HG02938 (cell line): ENCODE data around the gene SCAF1.
A peak's percentile ranks its signal among the peaks of the same experiment; 100 is the strongest.

Experiments
- ATAC-seq: cut with Tn5 transposase; IDR thresholded peaks from one replicate; pipeline ENCODE4 v1.9.1; 2021; ENCODE audit warnings: mild to moderate bottlenecking, moderate library complexity; ENCODE audit not compliant: unreplicated experiment

SCAF1 gene

GRCh38 chr19:49665351-49666119 is 23.5 kb downstream of the SCAF1 start, which contains the start of the genes BCL2L12 and IRF3:
TSS of gene BCL2L12 (plus strand) at chr19:49665933. CDS start at chr19:49666693, 760 bp downstream.
TSS of gene IRF3 (minus strand) at chr19:49665857. CDS start at chr19:49664838, 1,019 bp downstream.
- ATAC-seq = peak; percentile 83

GRCh38 chr19:49666120-49666444 is 24.1 kb downstream of the SCAF1 start:
- ATAC-seq = peak; percentile 3

- no peak for ATAC-seq
Measured at GRCh38 chr19:49667473-49667872, 25.5 kb downstream of the SCAF1 start.

GRCh38 chr19:49669516-49669915 is 27.5 kb downstream of the SCAF1 start:
- ATAC-seq = no peak

GRCh38 chr19:49672131-49672919 is 30.3 kb downstream of the SCAF1 start:
- no peak for ATAC-seq

GRCh38 chr19:49676136-49676783 is 34.3 kb downstream of the SCAF1 start:
- peak; percentile 11 for ATAC-seq

- peak; percentile 69 for ATAC-seq
Measured at GRCh38 chr19:49676784-49677230, 34.8 kb downstream of the SCAF1 start.

GRCh38 chr19:49677231-49677900 is 35.4 kb downstream of the SCAF1 start, which contains the start of gene PRMT1:
TSS of gene PRMT1 (plus strand) at chr19:49677271. CDS start at chr19:49677281, 10 bp downstream.
- ATAC-seq = no peak

- no peak for ATAC-seq
Measured at GRCh38 chr19:49677901-49678674, 36.1 kb downstream of the SCAF1 start.

GRCh38 chr19:49678985-49679770 is 37.2 kb downstream of the SCAF1 start:
- no peak for ATAC-seq

- no peak for ATAC-seq
Measured at GRCh38 chr19:49679771-49680413, 37.9 kb downstream of the SCAF1 start.

- ATAC-seq = no peak
Measured at GRCh38 chr19:49680421-49681351, 38.7 kb downstream of the SCAF1 start.

- no peak for ATAC-seq
Measured at GRCh38 chr19:49681830-49682229, 39.8 kb downstream of the SCAF1 start.

- no peak for ATAC-seq
Measured at GRCh38 chr19:49682274-49682673, 40.3 kb downstream of the SCAF1 start.

GRCh38 chr19:49683814-49684250 is 41.8 kb downstream of the SCAF1 start:
- ATAC-seq = no peak

- ATAC-seq = no peak
Measured at GRCh38 chr19:49684251-49684982, 42.4 kb downstream of the SCAF1 start.

GRCh38 chr19:49684983-49685553 is 43.1 kb downstream of the SCAF1 start:
- no peak for ATAC-seq
